Right lobe of liver (tissue), 6 donors: Measurements from ENCODE around the gene EML5. TPM values are rescaled to one million over a fixed set of nuclear protein-coding genes. Genes with fewer than 3 reads are reported as not detected.

ENCODE experiments used
- ATAC-seq, 4 donors: fragments of 200-7000 bp; cut with Tn5 transposase; one replicate each; pipeline ENCODE4 v1.9.1; 2020; ENCODE audit warnings: mild to moderate bottlenecking in 4 of 4, moderate library complexity in 4 of 4
- DNase-seq, 3 donors: peaks; one replicate each; pipeline ENCODE4 v3.0.0-alpha.2; 2020
- H3K27ac ChIP-seq, 3 donors: fragments of 200-600 bp; one replicate each; pipeline ENCODE4 v1.8.0; 2022
- H3K27me3 ChIP-seq, 2 donors: fragments of 200-600 bp; one replicate each; pipeline ENCODE4 v1.8.0; 2022
- H3K36me3 ChIP-seq, 4 donors: fragments of 200-600 bp; sonication (generic) in 1 of 4; one replicate each; pipeline versions ENCODE4 v1.5.1 to v1.8.0; 2017 to 2022; ENCODE audit warnings: control low read depth in 1 of 4
- H3K4me1 ChIP-seq, 4 donors: fragments of 200-600 bp; sonication (generic) in 1 of 4; one replicate each; pipeline versions ENCODE4 v1.5.1 to v1.8.0; 2017 to 2022; ENCODE audit warnings: control low read depth in 1 of 4
- H3K4me3 ChIP-seq, 3 donors: fragments of 200-600 bp; one replicate each; pipeline ENCODE4 v1.8.0; 2022
- H3K9me3 ChIP-seq, 4 donors: fragments of 200-600 bp; sonication (generic) in 1 of 4; one replicate each; pipeline versions ENCODE4 v1.5.1 to v1.8.0; 2017 to 2022; ENCODE audit warnings: control low read depth in 1 of 4
- POLR2A ChIP-seq: fragments of 450-650 bp; IDR thresholded peaks from one replicate; pipeline ENCODE4 v1.6.1; 2017; ENCODE audit warnings: antibody characterized with exemption, mild to moderate bottlenecking
- WGBS: methylation state at CpG from one replicate; pipeline ENCODE4 v1.1.6; 2018; ENCODE audit warnings: low coverage, low lambda C conversion rate; ENCODE audit not compliant: insufficient coverage; ENCODE audit errors: missing lambda C conversion rate; 5-methylcytosine and 5-hydroxymethylcytosine counted together
- intact Hi-C, 2 donors: fragments of 100-400 bp; cut with DNase I; formaldehyde crosslinking; loops; one replicate each; pipeline versions ENCODE4 v1.11.2 to v1.14.1; 2022
- total RNA-seq, 6 experiments: library from RNA; depleted of rRNA in 2 of 6; stranded (reverse); fragments of >200 nt in 2 of 6; fragmentation: NEBNext Ultra II Directional in 3 of 6; extraction: Animal tissue kit (Norgen Biotek cat#: 25700) in 3 of 6; gene quantifications; one replicate each; pipeline versions ENCODE4 v1.1.0 to v1.2.4, GENCODE V29; 2016 to 2023
- TF ChIP-seq, protein P1 (sequence below), 4 donors: fragments of 200-600 bp in 3 of 4; fragments of 450-650 bp in 1 of 4; IDR thresholded peaks; one replicate each; pipeline versions ENCODE4 v1.5.1 to v1.8.0; 2016 to 2022; ENCODE audit warnings: antibody characterized with exemption in 4 of 4, mild to moderate bottlenecking in 2 of 4
- donor health status: DM: no; HTN: yes; CAD: no.
- donor health status: DM: no; HTN: no; CAD: no.
- donor health status: DM: no; HTN: no; CAD: no.
- donor health status: DM: no; HTN: yes; CAD: no.
- donor health status: DM: no; HTN: yes; CAD: no.

EML5 gene
- total RNA-seq, 6 experiments from 2014 or later = 0.07 to 1.7 (median 0.24) TPM

DNA sequence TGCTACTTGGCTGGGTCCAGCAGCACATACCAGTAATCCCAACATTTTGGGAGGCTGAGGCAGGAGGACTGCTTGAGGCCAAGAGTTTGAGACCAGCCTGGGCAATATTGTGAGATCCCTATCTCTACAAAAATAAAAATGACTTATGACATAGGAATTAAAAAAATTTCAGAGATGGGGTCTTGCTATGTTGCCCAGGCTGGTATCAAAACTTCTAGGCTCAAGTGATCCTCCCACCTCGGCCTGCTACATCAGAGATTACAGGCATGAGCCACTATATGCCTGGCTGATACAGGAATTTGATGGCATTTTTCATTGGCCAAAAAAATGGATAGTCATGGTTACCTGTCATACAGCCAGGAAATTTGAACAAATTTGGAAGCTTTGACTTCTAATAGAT is 175.3 kb downstream of the EML5 start:
- H3K4me1 ChIP-seq = peaks cover 0 to 17% (median 7%) of the 10 kb centered on the region in 4 donors
- ATAC-seq (no peak), DNase-seq (no peak)
- H3K27me3 ChIP-seq = no peaks in the 10 kb centered on the region
- intact Hi-C loops = no loop called here
- H3K4me3 ChIP-seq = no peak overlapping the region
- 91% methylated on average over 1 of the region's 1 CpG for WGBS
- H3K27ac ChIP-seq = no peak overlapping the region
- peaks cover 0 to 5% (median 0%) of the 10 kb centered on the region in 4 donors for H3K36me3 ChIP-seq
- no peaks in the 10 kb centered on the region for H3K9me3 ChIP-seq
- TF ChIP-seq POLR2A = no peak
- TF ChIP-seq, protein P1, sequence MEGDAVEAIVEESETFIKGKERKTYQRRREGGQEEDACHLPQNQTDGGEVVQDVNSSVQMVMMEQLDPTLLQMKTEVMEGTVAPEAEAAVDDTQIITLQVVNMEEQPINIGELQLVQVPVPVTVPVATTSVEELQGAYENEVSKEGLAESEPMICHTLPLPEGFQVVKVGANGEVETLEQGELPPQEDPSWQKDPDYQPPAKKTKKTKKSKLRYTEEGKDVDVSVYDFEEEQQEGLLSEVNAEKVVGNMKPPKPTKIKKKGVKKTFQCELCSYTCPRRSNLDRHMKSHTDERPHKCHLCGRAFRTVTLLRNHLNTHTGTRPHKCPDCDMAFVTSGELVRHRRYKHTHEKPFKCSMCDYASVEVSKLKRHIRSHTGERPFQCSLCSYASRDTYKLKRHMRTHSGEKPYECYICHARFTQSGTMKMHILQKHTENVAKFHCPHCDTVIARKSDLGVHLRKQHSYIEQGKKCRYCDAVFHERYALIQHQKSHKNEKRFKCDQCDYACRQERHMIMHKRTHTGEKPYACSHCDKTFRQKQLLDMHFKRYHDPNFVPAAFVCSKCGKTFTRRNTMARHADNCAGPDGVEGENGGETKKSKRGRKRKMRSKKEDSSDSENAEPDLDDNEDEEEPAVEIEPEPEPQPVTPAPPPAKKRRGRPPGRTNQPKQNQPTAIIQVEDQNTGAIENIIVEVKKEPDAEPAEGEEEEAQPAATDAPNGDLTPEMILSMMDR (IDR thresholded peaks at IDR 0.05) = no peak

DNA sequence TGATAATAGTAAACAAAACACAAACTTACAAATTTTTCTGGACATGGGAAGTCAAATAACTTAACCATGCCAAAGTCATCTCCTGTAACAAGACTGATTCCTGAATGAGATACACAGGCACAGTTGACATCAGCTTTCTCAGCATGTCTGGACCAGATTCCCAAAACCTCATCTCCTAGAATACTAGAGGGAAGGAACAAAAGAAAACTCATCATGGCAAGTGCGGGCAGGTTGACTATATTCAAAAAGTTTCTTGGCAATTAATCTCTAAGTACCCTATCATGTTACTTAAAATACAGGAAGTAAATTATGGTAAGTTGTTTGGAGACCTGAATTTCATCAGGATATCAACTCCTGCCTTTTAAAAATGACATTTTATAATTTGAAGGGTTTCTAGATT is 176.1 kb downstream of the EML5 start:
- 92% methylated on average over 1 of the region's 1 CpG for WGBS
- Histone ChIP-seq H3K9me3 (no peaks in the 10 kb centered on the region), H3K4me1 (peaks cover 0 to 17% (median 7%) of the 10 kb centered on the region in 4 donors), H3K27ac (no peak overlapping the region), H3K27me3 (no peaks in the 10 kb centered on the region), H3K36me3 (peaks cover 0 to 11% (median 3%) of the 10 kb centered on the region in 4 donors), H3K4me3 (no peak overlapping the region)
- no peak for DNase-seq
- intact Hi-C loops = no loop called here
- no peak for ATAC-seq
- TF ChIP-seq POLR2A = no peak
- TF ChIP-seq, protein P1 (IDR thresholded peaks at IDR 0.05) = no peak

DNA sequence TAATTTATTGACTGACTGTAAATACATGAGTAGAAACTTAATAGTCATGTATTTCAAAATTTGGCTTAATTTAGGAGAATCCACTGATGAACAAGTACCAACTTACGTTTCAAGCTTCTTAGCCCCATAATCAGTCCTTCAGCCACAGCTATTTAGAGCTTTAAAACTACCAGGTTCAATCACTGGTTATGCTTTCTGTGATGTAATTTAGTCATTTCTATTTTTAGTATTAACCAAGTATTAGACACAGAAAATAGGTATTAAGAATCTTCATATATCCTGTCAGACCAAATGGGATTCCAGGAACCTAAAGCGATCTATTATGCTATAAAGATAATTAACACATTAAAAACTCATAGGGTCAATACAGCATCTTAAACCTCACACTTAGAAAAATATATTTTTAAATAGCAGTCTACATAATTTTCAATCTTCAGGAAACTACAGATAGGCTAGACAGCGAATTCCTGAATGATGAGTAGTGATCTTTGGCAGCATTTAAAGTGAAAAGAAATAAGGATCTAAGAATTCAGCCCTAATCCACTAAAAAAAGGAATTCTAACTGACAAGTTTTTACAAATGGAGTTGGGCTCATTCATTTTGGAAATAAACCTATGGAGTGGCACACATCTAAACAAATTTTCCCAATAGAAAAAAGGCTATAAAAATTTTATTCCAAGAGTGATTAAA is 178.4 kb downstream of the EML5 start:
- Histone ChIP-seq H3K9me3 (no peaks in the 10 kb centered on the region), H3K27me3 (no peaks in the 10 kb centered on the region), H3K4me3 (no peak overlapping the region), H3K4me1 (peaks cover 0 to 17% (median 7%) of the 10 kb centered on the region in 4 donors), H3K36me3 (peaks cover 0 to 35% (median 14%) of the 10 kb centered on the region in 4 donors), H3K27ac (peak overlapping the region in 2 of 3 donors; percentile 32 to 59)
- TF ChIP-seq POLR2A = no peak
- TF ChIP-seq, protein P1 (IDR thresholded peaks at IDR 0.05) = no peak
- no peak for DNase-seq
- WGBS = 80% methylated on average over 3 of the region's 3 CpGs
- peak in 2 of 4 donors; percentile 13 to 18 for ATAC-seq
- intact Hi-C loops = no loop called here

DNA sequence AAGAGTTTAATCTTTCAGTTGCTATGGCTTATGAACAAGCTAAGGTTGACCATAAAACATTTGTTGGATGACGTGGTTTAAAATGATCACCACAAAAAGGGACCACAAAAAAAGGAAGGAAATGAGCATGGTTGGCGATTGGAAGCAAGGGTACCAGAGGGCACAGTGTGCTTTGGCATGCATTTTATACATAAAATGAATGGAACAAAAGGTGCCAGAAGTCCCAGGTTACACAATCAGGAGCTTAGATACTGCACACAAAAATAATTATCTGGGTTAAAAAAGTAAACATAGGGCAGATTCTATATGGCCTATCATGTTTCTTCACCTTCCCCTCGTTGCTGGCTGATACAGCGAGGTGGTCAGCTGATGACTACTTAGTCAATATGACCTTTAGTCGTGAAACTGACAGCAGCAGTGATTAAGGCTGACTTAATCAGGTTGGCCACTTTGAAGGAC is 179.2 kb downstream of the EML5 start:
- no peak overlapping the region for H3K4me3 ChIP-seq
- H3K27me3 ChIP-seq = no peaks in the 10 kb centered on the region
- intact Hi-C loops = no loop called here
- DNase-seq (peak in 2 of 3 donors; percentile 53 to 56), ATAC-seq (peak; percentile 91 to 97 (median 94))
- H3K9me3 ChIP-seq = no peaks in the 10 kb centered on the region
- H3K36me3 ChIP-seq = peaks cover 0 to 43% (median 17%) of the 10 kb centered on the region in 4 donors
- 10% methylated on average over 5 of the region's 5 CpGs for WGBS
- peak overlapping the region in 2 of 3 donors; percentile 32 to 59 for H3K27ac ChIP-seq
- peaks cover 0 to 17% (median 7%) of the 10 kb centered on the region in 4 donors for H3K4me1 ChIP-seq
- no peak for TF ChIP-seq POLR2A
- TF ChIP-seq, protein P1 (IDR thresholded peaks at IDR 0.05) = no peak
